Suprapubic skin (tissue), 4 donors: ENCODE data around the gene USP37.

Experiments used
- CTCF ChIP-seq, 2 donors: fragments of 200-600 bp in 1 of 2; fragments of 450-650 bp in 1 of 2; sonication (generic) in 1 of 2; IDR thresholded peaks; one replicate each; pipeline ENCODE4 v1.5.1; 2016 to 2019; ENCODE audit warnings: antibody characterized with exemption in 2 of 2, mild to moderate bottlenecking in 1 of 2, moderate library complexity in 1 of 2
- EP300 ChIP-seq: sonication (generic); formaldehyde crosslinking; IDR thresholded peaks from one replicate; pipeline ENCODE4 v1.6.1; 2017; ENCODE audit warnings: antibody characterized with exemption
- POLR2A ChIP-seq, 2 donors: fragments of 450-650 bp; IDR thresholded peaks; one replicate each; pipeline ENCODE4 v1.6.1; 2017; ENCODE audit warnings: antibody characterized with exemption in 2 of 2, mild to moderate bottlenecking in 2 of 2, moderate library complexity in 2 of 2
- POLR2AphosphoS5 ChIP-seq, 3 donors: sonication (generic); formaldehyde crosslinking; IDR thresholded peaks; one replicate each; pipeline ENCODE4 v1.6.1; 2017; ENCODE audit warnings: antibody characterized with exemption in 3 of 3

- TF ChIP-seq CTCF (IDR thresholded peaks at IDR 0.05) (no peak), POLR2A (IDR thresholded peaks at IDR 0.05) (no peak), EP300 (no peak), POLR2AphosphoS5 (IDR thresholded peaks at IDR 0.05) (no peak)
Measured at GRCh38 chr2:218508299-218508698, 59.9 kb downstream of the USP37 start.
